AG04450 (cell line): ENCODE data around the gene PLSCR4. TPM values are rescaled to one million over a fixed set of nuclear protein-coding genes. Genes with fewer than 3 reads are reported as not detected.

ENCODE experiments used
- CTCF ChIA-PET: fragments of 300-600, 350-600 bp; formaldehyde crosslinking; extraction: SDS; loops from one replicate; lab custom pipeline; 2022; ENCODE audit warnings: antibody characterized with exemption, inconsistent platforms; lab: Charles Lee
- POLR2A ChIA-PET: fragments of 350-600 bp; formaldehyde crosslinking; extraction: SDS; loops from one replicate; lab custom pipeline; 2021; ENCODE audit warnings: antibody characterized with exemption, inconsistent platforms; lab: Yijun Ruan, JAX
- DNase-seq: peaks from one replicate; pipeline ENCODE4 v3.0.0-alpha.2; 2011; ENCODE audit warnings: low read depth, low spot score
- H3K27ac ChIP-seq: one replicate; pipeline ENCODE4 v1.5.1; 2012; ENCODE audit warnings: low read depth, low read length, control low read depth
- H3K27me3 ChIP-seq: one replicate; pipeline ENCODE4 v1.6.0; 2012; ENCODE audit warnings: low read length; ENCODE audit not compliant: control insufficient read depth, insufficient read depth
- H3K4me3 ChIP-seq: 2 replicates; pipeline ENCODE4 v1.5.1; 2011; ENCODE audit warnings: mild to moderate bottlenecking, low read depth, low read length, control low read depth
- H3K9me3 ChIP-seq: 2 replicates; pipeline ENCODE4 v1.5.1; 2012; ENCODE audit warnings: low read length; ENCODE audit not compliant: control insufficient read depth, insufficient read depth
- CTCF ChIP-seq: IDR thresholded peaks from 2 replicates; pipeline ENCODE4 v1.5.1; 2011; ENCODE audit warnings: low read depth, low read length, control low read depth, inconsistent platforms
- polyA plus RNA-seq: library from polyadenylated mRNA; depleted of rRNA; stranded (reverse); fragments of >200 nt; gene quantifications from 2 replicates; pipeline ENCODE4 v1.2.3, GENCODE V29; 2011

PLSCR4 gene
- polyA plus RNA-seq, 1 experiment, result 8.5 TPM

GRCh38 chr3:146279013-146279412, 28.1 kb upstream of the PLSCR4 start:
- ChIA-PET CTCF (interaction anchor here (1.6 to 2.1 kb wide), 2 partner anchors 48 to 89 kb away, joined by 4 to 9 read pairs; no protein-coding TSS in a partner anchor), POLR2A (no interaction called here)

GRCh38 chr3:146277953-146278631, 27.2 kb upstream of the PLSCR4 start:
- Histone ChIP-seq H3K27ac (no peak overlapping the region), H3K9me3 (no peaks in the 10 kb centered on the region), H3K27me3 (no peaks in the 10 kb centered on the region), H3K4me3 (no peak overlapping the region)
- ChIA-PET CTCF (interaction anchor here (1.6 kb wide), 1 partner anchor 49 kb away, joined by 4 read pairs; no protein-coding TSS in a partner anchor), POLR2A (interaction anchor here (0.7 kb wide), 1 partner anchor 649 kb away, joined by 5 read pairs; no protein-coding TSS in a partner anchor)
- DNase-seq, result peak; percentile 68
- TF ChIP-seq CTCF, result no peak

More at GRCh38 chr3:146279013-146279412, 28.1 kb upstream of the PLSCR4 start:
- no peak for TF ChIP-seq CTCF
- no peak for DNase-seq
- H3K27me3 ChIP-seq, result no peaks in the 10 kb centered on the region
- no peak overlapping the region for H3K4me3 ChIP-seq
- no peaks in the 10 kb centered on the region for H3K9me3 ChIP-seq
- no peak overlapping the region for H3K27ac ChIP-seq

DNA sequence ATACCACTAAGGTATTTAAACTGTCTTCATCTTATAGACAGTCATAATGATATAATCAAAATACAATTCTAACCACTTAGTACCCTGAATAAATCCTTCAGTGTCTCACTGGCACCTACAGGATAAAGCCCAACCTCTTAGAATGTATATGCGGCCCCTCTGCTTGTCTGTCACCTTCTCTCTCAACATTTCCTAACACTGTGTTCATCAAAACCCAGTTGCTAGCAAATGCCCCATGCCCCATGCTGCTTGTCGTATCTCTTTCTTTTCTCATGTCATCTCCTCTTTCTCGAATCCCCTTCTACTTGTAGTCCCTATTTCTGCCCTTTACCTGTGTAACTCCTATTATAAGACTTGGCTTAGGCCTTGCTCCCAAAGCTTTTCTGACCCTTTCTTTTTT, 24.6 kb upstream of the PLSCR4 start:
- ChIA-PET CTCF (no interaction called here), POLR2A (no interaction called here)
- no peak overlapping the region for H3K4me3 ChIP-seq
- no peak for DNase-seq
- TF ChIP-seq CTCF, result no peak
- H3K27ac ChIP-seq, result no peak overlapping the region
- H3K9me3 ChIP-seq, result no peaks in the 10 kb centered on the region
- H3K27me3 ChIP-seq, result no peaks in the 10 kb centered on the region

- no peaks in the 10 kb centered on the region for H3K27me3 ChIP-seq
- ChIA-PET POLR2A (no interaction called here), CTCF (no interaction called here)
- peak; percentile 81 for DNase-seq
- no peak overlapping the region for H3K27ac ChIP-seq
- no peak for TF ChIP-seq CTCF
- H3K9me3 ChIP-seq, result no peaks in the 10 kb centered on the region
- no peak overlapping the region for H3K4me3 ChIP-seq
These were observed 23.9 kb upstream of the PLSCR4 start for GRCh38 chr3:146274833-146275232.

DNA sequence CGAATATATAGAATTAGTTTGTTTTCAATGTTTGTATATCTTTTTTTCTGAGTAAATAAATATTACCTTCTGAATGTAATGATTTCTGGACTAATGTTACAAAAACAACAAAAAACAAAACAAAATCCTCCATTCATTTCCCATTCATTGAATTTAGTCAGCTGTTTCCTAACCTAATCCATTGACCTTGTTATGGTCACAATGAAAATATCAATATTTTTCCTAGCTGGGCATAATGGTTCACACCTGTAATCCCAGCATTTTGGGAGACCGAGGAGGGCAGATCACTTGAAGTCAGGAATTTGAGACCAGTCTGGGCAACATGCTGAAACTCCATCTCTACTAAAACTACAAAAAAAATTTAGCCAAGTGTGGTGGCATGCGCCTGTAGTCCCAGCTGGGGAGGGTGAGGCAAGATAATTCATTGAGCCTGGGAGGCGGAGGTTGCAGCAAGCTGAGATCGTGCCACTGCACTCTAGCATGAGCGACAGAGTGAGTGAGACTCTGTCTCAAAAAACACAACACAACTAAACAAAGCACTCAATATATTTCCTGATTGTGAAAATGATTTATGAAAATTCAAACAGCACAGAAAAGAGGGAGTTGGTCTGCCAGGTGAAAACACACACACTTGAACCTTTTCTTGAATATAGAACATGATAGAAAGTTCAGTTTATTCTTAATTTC, 23.0 kb upstream of the PLSCR4 start:
- ChIA-PET CTCF (no interaction called here), POLR2A (no interaction called here)
- Histone ChIP-seq H3K27ac (peak overlapping the region; percentile 73), H3K27me3 (no peaks in the 10 kb centered on the region), H3K4me3 (no peak overlapping the region), H3K9me3 (no peaks in the 10 kb centered on the region)
- no peak for DNase-seq
- TF ChIP-seq CTCF, result no peak
